ENCODE measurements around the gene ATAD3B.
"Not testable (repeated sequence)": the region's sequence is repeated elsewhere in the genome, so short reads cannot be mapped to it uniquely, and the experiment has no call there.

The ATAD3B gene

DNA sequence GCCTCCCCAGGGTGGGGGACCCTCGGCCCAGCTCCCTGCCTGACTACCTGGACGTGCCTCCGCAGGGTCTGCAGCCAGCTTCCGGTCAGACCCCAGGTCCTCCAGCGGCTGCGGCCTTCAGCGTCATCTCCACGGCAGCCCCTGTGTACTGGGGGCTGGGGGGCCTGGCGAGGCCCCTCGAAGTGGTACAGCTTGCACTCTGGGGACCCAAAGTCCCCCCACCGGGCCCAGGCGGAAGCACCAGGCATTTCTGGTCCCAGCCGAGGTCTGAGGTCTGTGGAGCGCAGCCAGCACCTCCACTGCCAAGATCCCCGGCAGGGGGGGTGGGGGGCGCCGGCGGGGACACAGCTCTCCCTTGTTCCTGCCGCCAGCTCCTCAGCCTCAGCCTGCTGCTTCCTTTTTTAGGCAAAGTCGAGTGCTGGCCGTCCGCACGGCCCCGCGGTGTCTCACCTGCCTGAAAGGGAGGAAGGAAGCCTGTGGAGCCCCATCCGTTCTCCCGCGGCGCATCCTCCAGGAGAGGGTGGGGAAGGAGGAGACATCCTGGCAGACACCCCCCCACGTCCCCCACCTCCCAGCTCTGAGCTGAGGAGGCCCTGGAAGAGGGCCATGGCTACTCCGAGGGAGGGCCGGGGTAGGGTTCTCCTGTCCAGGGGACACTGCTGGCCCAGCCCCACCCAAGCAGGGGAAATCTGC lies 37.3 kb upstream of the ATAD3B start:
- DNase-seq = no peak

DNA sequence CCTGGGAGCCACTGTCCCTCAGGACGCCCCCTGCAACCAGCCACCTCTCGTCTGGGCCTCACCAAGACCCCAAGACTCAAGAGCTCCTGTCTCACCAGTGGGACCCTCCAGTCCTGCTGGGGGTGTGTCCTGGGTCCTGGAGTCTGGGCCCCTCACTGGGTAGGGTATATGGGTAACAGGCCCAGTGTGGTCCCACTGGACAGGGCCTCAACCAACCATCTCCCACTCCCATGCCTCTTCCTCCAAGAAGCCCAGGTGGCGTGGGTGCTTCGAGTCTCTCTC lies 36.8 kb upstream of the ATAD3B start:
- DNase-seq = no peak

DNA sequence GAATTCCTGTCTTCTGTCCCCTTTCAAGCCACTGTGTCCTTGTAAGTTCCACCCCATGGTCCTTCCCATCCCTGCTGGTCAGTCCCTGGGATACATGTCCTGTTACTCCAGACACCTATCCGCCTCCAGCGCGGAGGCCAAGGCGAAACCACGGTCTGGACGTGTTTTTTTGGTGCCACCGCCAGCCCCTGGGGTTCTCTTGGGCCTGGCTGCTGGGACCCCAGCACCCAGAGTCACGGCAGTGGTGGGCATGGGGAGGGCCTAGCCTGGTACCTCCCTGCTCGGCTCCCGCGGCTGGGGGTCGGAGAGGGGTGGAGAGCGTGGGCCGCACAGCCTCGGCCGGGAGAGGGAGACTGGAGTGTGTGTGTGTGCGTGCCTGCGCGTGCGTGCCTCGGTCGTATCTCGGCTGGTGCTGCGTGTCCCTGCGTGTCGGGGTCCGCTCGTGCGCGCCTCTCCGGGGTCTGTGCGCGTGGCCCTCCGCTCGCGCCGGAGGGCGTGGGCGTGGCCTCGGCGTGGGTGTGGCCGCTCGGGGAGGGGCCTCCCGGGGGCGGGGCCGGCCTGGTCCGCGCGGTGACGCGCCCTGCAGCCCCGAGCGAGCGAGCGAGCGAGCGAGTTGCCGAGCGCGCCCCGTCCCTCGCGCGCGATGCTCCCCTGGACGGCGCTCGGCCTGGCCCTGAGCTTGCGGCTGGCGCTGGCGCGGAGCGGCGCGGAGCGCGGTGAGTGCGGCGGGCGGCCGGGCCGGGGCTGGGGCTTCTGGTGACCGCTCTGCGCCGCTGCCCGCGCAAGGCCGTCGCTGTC lies 36.3 kb upstream of the ATAD3B start, which contains the start of gene VWA1:
TSS of gene VWA1 (plus strand) at position 585 of the 798 bp plus-strand sequence. CDS start at position 644, 59 bp downstream.
- DNase-seq = peak; percentile 55

DNA sequence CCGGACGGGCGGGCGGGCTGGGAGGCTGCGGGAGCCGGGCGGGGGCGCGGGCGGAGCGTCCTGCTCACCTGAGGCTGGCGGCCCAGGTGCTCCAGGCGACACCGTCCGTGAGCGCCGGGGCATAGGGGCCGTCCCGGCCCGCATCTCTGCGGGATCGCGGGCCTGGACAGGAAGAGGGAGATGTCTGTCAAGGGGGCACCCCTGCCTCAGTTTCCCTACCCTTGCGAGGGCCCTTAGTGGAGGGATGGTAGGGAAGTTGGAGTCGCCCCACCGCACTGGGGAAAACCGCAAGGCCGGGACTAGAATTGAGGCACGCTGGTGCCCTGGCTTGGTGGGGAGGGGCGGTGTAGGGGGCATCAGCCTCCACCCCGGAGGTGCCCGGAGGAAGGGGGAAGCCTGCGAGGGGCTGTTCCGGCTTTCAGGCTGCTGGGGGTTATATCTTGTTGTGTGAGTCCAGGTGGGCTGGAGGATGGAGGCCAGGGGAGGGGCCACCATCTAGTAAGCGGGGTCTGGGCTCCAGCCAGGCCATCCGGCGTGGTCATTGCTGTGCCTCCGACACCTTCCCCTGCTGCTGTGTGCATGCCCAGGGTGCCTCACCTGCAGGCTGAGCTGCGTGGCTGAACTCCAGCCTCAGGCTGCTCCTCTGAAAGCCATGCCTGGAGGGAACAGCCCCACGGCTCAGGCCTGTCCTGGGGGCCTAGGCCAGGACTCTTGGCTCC lies 35.5 kb upstream of the ATAD3B start:
- no peak for DNase-seq

DNA sequence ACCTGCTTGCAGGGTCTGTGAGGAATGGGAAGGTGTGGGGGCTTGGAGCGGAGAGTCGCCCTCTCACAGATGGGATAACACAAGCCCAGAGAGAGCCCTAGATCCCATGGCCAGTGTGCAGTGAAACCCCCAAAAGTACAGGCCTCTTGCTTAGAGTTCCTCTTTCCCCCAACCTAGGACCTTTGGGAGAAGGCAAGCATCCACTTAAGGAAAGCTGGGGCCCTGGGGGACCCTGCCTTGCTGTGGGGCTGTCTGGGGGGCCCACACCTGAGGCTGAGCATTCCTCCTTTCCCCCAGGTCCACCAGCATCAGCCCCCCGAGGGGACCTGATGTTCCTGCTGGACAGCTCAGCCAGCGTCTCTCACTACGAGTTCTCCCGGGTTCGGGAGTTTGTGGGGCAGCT lies 34.9 kb upstream of the ATAD3B start:
- no peak for DNase-seq

DNA sequence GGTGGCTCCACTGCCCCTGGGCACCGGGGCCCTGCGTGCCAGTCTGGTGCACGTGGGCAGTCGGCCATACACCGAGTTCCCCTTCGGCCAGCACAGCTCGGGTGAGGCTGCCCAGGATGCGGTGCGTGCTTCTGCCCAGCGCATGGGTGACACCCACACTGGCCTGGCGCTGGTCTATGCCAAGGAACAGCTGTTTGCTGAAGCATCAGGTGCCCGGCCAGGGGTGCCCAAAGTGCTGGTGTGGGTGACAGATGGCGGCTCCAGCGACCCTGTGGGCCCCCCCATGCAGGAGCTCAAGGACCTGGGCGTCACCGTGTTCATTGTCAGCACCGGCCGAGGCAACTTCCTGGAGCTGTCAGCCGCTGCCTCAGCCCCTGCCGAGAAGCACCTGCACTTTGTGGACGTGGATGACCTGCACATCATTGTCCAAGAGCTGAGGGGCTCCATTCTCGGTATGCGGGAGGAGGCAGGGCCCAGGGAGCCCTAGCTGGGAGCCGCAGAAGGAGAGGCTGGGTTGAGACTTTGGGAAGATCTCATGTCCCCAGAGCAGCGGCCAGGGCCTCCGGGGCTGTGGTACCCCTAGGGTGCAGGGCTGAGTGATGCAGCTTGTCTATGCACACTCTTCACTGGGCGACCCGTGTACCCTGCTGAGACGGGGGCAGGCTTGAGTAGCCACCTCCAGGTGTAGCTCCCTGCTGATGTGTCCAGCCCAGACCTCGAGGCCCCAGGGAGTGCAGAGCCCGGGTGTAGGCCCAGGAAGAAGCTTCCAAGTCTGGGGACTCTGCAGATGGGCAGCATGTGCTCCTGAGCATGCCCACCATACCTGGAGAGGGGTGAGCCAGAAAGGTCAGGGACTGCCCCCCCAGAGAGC lies 34.3 kb upstream of the ATAD3B start:
- DNase-seq = no peak

DNA sequence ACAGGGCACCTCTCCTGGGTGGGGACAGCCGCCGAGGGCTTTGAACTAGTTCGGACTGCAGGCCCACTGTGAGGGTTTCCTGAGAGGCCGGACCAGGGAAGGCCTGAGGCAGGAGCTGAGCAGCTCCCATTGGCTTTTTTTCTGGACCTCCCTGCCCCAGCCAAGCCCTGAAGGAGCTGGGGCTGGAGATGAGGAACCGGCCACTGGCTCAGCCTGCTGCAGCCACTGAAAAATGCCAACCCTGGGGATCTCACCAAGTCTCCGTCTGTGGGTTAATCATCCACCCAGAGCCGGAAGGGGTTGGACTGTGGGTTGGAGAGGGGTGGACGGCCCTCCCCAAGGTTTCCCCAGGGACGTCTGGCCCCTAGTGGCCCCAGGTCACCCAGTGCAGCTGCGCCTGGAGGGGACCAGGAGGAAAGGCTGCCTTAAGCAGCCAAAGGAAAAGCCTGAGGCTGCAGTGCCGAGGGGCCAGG lies 33.6 kb upstream of the ATAD3B start:
- no peak for DNase-seq

DNA sequence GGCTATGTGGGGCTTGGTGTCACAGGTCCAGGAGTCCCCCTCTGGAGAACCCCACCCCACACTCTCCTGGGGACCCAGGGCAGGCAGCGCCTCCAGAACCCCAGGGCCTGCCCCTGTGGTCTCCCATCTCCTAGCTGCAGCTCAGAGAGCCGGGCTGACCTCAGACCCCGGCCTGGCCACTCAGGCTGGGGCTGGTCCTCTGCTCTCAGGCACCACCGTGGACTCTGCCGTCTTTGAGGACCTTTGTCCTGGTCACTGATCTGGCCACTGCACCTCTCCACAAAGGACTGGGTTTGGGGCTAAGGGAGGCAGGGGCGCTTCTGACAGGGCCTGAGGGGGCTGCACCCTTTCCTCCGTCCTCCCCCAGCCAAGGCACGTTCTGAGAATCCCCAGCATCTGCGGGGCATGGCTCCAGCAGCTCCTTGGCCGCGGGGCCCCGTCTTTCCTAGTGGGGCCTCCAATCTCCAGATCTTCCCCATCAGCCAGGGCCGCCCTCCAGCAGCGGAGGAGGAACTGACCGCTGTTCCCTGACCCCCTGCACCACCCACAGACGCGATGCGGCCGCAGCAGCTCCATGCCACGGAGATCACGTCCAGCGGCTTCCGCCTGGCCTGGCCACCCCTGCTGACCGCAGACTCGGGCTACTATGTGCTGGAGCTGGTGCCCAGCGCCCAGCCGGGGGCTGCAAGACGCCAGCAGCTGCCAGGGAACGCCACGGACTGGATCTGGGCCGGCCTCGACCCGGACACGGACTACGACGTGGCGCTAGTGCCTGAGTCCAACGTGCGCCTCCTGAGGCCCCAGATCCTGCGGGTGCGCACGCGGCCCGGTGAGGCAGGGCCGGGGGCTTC lies 32.8 kb upstream of the ATAD3B start:
- no peak for DNase-seq

DNA sequence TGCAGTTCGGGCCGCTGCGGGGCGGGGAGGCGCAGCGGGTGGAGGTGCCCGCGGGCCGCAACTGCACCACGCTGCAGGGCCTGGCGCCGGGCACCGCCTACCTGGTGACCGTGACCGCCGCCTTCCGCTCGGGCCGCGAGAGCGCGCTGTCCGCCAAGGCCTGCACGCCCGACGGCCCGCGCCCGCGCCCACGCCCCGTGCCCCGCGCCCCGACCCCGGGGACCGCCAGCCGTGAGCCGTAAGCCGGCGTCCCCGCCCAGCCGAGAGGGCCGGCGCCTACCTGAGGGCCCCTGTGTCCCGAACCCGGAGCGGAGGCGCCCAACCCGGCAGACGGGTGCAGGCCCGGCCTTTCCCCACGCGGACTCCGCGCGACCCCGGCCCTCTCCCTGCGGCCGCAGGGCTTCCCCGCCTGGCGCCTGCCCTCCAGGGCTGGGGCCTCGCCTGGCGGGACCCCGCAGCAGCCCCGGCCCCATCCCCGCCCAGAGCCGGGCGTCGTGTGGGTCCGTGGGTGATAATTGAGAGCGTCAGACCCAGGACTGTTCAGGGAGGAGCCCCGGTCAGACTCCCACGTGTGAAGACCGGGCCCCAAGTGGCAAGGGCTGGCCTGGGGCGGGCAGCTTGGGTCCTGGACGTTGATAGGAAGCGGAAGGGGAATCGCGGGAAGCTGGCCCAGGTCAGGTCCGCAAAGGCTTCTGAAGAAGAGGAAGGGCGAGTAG lies 31.9 kb upstream of the ATAD3B start:
- DNase-seq = no peak

DNA sequence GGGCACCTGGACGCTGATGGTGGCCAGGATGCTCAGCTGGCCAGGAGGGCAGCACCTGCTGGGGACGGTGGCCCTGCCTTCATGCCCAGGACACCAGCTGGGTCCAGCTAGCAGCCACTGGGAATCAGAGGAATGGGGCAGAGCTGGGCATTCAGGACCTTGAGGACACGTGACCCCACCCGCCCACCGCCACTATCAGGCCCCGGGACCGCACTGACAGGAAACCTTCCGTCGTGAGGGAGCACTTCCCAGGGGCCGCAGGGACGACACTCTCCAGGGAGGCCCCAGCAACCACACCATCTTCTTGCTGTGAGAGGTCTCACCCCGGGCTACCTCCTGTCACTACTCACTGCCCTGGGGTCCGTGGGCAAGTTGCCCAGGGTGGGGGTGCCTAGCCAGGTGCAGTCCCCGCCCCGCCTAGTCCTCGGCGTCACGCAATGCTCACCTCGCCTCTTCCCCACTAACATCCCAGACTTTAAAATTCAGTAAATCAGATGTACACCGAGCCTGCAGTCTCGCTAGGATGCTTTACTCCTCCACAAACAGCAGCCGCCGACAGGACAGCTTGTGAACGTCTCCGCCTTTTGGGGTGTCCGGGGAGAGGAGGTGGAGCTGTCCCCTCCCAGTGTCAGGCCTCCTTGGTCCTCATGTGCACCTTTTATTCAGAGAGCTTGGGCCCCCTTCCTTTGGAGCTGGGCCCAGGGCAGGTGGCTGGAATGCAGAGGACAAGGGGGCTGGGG lies 31.1 kb upstream of the ATAD3B start:
- DNase-seq = no peak

DNA sequence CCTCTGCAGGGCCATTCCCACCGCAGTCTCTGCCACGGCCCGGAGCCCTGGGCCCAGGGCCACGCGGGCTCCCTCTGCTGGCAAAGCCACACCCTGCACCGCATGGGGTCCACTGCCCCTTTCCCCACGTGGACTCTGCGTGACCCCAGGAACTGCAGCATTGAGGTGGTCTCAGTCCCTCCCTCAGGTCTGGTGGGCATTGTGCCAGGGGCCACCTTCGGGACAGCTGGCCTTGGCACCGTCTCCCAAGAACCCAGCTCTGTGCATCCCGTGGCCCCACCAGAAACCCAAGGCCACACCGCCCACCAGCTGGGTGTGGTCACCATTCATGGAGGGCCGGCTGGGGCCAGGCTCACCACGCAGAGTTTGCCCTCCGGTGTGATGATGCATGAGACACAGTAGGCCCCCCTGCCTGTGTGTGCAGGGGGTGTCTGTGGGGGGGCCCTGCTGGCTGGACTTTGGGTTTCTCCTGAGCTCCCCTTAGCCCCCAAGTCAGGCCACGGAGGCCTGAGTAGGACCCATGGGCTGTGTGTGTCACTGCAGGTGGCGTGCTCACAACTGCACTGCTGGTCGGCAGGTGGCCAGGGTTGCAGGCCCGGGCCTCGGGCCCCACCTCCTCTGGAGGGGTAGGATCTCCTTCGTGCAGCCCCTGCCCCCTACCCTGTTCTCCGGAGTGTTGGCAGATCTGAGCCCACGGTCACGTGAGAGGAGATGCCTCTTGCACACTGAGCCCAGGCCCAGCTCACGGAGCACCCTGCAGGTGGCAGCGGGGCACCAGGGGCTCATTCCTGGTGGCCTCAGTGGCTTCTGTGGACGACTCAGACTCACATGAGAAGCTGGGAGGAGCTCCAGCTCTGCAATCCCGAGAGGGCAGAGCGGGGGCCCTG lies 30.3 kb upstream of the ATAD3B start:
- DNase-seq = peak; percentile 55

DNA sequence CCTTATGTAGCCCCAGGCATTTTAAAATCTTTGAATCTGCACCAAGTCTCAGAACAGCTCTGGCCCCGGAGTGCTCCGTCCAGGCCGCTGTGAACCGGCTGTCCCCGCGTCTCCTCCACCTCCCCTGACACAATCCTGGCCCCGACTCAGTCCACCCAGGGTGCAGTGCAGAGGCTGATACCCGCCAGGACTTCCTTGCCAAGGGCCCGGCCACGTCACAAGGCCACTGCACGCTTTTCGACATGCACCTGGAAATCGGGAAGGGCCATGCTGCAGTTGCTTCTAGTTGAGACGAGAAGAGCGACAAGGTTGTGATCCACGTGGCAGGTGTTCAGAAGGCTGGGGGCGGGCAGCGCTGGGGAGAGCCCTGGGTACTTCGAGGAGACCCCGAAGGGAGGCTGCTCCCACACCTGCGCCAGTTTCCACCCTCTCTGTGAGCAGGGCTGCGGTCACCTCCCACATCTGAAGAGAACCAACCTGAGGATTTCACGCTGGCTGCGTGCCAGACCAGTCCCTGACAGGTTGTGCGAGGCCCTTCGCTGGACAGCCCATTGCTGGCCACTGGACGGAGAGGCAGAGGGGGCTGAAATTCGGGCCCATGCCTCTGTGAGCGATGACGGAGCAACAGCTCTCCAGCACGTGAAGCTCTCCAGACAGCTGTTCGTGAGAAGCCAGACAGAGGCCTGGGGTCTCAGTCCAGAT lies 29.3 kb upstream of the ATAD3B start:
- no peak for DNase-seq

DNA sequence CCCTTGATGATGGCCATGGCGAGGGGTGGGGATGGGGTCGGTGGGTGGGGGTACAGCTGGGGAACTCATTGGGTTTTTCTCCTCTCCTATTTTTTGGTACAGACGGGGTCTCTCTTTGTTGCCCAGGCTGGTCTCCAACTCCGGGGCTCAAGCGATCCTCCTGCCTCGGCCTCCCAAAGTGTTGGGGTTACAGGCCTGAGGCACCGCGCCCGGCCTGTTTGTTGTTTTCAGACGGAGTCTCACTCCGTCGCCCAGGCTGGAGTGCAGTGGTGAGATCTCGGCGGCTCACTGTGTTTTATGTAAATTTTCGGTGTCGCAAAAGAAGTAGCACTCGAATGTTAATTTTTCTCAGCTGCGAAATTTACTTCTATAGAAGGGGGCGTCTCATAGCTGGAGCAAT lies 24.9 kb upstream of the ATAD3B start:
- not testable (repeated sequence) for DNase-seq

DNA sequence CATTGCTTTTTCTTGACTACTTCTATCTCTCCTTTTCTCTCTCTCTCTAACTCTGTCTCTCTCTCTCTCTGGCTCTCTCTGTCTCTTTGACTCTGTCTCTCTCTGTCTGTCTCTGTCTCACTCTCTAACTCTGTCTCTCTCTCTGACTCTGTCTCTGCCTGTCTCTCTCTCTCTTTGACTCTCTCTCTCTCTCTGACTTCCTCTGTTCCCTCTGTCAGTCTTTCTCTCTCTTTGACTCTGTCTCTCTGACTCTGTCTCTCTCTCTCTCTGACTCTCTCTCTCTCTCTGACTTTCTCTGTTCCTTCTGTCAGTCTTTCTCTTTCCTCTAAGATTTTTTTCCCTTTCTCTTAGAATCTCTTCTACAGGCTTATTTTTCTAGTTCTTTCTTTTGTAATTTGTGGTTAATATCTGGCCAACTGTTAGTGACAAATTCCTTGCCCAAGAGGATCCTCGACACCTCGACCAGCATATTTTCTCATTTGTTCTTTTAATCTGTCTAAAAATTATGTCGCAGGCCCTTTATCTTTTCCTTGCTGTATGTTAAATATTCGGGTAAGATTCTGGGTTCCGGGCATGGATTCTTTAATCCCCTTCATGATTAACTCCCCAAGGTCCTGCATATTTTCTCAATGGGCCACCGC lies 22.3 kb upstream of the ATAD3B start, which contains the start of gene ATAD3C:
TSS of gene ATAD3C (plus strand) at position 591 of the 641 bp plus-strand sequence. CDS start 995 bp downstream, outside the sequence.
- DNase-seq = no peak

DNA sequence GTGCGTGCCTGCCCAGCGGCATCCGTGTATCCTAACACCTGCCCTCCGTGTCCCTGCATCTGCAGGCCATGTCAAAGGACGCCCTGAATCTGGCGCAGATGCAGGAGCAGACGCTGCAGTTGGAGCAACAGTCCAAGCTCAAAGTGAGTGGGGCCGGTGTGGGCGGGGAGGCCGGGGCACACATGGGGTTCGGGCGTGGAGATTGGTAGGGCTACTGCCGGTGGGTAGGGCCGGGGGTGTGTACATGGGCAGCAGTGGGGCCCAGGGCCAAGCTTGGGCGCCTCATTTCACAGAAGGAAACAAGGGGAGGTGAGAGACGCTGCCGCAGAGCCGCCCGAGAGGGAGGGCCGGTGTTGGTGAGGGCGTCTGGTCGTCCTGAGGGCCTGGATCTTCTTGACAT lies 20.9 kb upstream of the ATAD3B start:
- not testable (repeated sequence) for DNase-seq

DNA sequence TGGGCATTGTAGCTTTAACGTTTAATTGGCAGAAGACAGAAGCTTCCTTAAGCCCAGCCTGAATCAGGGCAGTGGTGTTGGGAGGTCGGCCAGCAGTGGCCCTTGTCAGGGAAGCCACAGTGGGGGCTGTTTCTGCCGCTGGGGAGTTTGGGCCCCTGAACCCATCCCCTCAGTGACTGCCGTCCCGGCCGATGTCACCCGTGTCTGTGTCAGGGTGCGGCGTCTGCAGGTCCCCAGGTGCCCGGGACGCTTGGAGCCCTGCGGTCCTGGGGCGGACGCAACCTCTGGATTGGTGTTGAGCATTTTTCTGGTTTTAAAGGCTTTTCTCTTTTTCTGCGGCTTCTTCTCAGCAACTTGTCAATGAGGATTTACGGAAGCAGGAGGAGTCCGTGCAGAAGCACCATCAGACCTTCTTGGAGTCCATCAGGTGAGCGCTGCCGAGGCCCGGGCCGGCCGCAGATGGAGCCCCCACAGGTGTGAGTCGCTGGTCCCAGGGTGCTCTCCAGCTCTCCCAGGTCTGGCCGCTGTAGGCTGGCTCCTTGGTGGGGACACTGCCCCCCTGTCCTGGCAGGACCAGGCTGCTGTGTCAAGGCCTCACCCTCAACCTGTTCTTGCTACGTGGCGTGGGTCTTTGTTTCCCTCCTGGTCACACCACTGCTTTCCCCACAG lies 19.7 kb upstream of the ATAD3B start:
- DNase-seq = no peak

DNA sequence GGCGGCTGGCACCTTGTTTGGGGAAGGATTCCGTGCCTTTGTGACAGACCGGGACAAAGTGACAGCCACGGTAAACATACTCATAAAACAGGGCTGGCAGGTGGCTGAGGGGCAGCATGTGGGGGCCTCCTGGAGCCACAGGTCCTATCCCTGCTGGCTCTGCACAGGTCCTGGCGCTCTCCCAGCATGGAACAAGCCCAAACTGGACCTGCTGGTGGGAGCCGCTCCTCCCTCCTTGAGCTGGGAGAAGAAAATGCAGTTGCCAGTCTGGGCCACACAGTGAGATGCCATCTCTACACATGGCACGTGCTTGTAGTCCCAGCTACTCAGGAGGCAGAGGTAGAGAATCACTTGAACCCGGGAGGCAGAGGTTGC lies 19.2 kb upstream of the ATAD3B start:
- not testable (repeated sequence) for DNase-seq
